HepG2 (cell line): ENCODE results near the gene GALK2. TPM values are rescaled to one million over a fixed set of nuclear protein-coding genes. Genes with fewer than 3 reads are reported as not detected.

Experiments used
- ARID5B ChIP-seq: IDR thresholded peaks from 2 replicates; pipeline ENCODE4 v1.4.0; 2020; ENCODE audit warnings: mild to moderate bottlenecking, missing genetic modification reagents
- CBFB ChIP-seq: sonication (generic); formaldehyde crosslinking; IDR thresholded peaks from 2 replicates; pipeline ENCODE4 v1.4.0; 2020; ENCODE audit warnings: missing genetic modification reagents
- CEBPZ ChIP-seq: IDR thresholded peaks from 2 replicates; pipeline ENCODE4 v1.6.1; 2012; ENCODE audit warnings: low read length, improper control_type of control experiment
- DNMT1 ChIP-seq: sonication (generic); formaldehyde crosslinking; IDR thresholded peaks from 2 replicates; pipeline ENCODE4 v1.5.1; 2020; ENCODE audit warnings: mild to moderate bottlenecking, missing genetic modification reagents
- FOXA3 ChIP-seq: IDR thresholded peaks from 2 replicates; pipeline ENCODE4 v1.6.1; 2016; ENCODE audit warnings: missing genetic modification reagents, missing compliant biosample characterization
- FOXO1 ChIP-seq: sonication (generic); formaldehyde crosslinking; IDR thresholded peaks from 2 replicates; pipeline ENCODE4 v1.4.0; 2020; ENCODE audit warnings: missing genetic modification reagents
- HNF1A ChIP-seq, 2 experiments: sonication (generic) in 1 of 2; formaldehyde crosslinking in 1 of 2; IDR thresholded peaks; 2 replicates each; pipeline versions ENCODE4 v1.4.0 to v1.6.1; 2016 to 2020; ENCODE audit warnings: borderline replicate concordance in 1 of 2, low read depth in 1 of 2, mild to moderate bottlenecking in 1 of 2, missing genetic modification reagents in 1 of 2
- KDM4B ChIP-seq: sonication (generic); formaldehyde crosslinking; IDR thresholded peaks from 2 replicates; pipeline ENCODE4 v1.4.0; 2020; ENCODE audit warnings: missing genetic modification reagents
- KLF15 ChIP-seq: sonication (generic); formaldehyde crosslinking; IDR thresholded peaks from 2 replicates; pipeline ENCODE4 v1.8.1; 2023; ENCODE audit warnings: borderline replicate concordance, mild to moderate bottlenecking, inconsistent platforms, missing genetic modification reagents, mixed read lengths
- KMT2B ChIP-seq: IDR thresholded peaks from 2 replicates; pipeline ENCODE4 v1.6.1; 2016; ENCODE audit warnings: missing genetic modification reagents, missing compliant biosample characterization
- ONECUT2 ChIP-seq: sonication (generic); formaldehyde crosslinking; IDR thresholded peaks from 2 replicates; pipeline ENCODE4 v1.4.0; 2020; ENCODE audit warnings: missing genetic modification reagents
- RAD51 ChIP-seq: fragments of 450-650 bp; IDR thresholded peaks from 2 replicates; pipeline ENCODE4 v1.6.1; 2016; ENCODE audit warnings: borderline replicate concordance
- ZNF335 ChIP-seq: sonication (generic); formaldehyde crosslinking; IDR thresholded peaks from 2 replicates; pipeline ENCODE4 v1.4.0; 2020; ENCODE audit warnings: missing genetic modification reagents
- ZNF567 ChIP-seq: sonication (generic); formaldehyde crosslinking; IDR thresholded peaks from 2 replicates; pipeline ENCODE4 v1.8.1; 2023; ENCODE audit warnings: mild to moderate bottlenecking, missing genetic modification reagents, borderline replicate concordance
- ZNF589 ChIP-seq: sonication (generic); formaldehyde crosslinking; conservative IDR thresholded peaks from 2 replicates; pipeline ENCODE4 v1.8.0; 2022; ENCODE audit warnings: mild to moderate bottlenecking, moderate library complexity, missing genetic modification reagents
- polyA plus RNA-seq, 8 experiments: library from polyadenylated mRNA; depleted of rRNA in 3 of 8; stranded (reverse) in 7 of 8; unstranded in 1 of 8; fragments of >200 nt; fragmentation: Illumina TruSeq in 4 of 8; extraction: Trizol in 4 of 8; gene quantifications; 2 replicates each; pipeline versions ENCODE4 v1.2.1 to v1.2.3, GENCODE V29; 2011 to 2016; ENCODE audit warnings: low read depth in 4 of 8, missing spikeins in 1 of 8, mixed read lengths in 1 of 8; ENCODE audit not compliant: insufficient read depth in 1 of 8
- total RNA-seq, 5 experiments: library from RNA; depleted of rRNA; stranded (reverse); fragments of >200 nt; fragmentation: Illumina TruSeq; extraction: Trizol; gene quantifications; 2 replicates each; pipeline ENCODE4 v1.2.3, GENCODE V29; 2016; ENCODE audit warnings: low read depth in 1 of 5

The GALK2 gene
- total and polyA plus RNA-seq, 2 of the 13 experiments (the other 11 are each of a cell fraction or from before 2014, with no cell fraction given), result 17.6 to 32.8 TPM

- no peak for TF ChIP-seq CEBPZ
- TF ChIP-seq FOXA3 (CRISPR knock-in tag), result peak; percentile 47
- TF ChIP-seq RAD51, result no peak
- 0 out of 2 replicates have a peak, but pooled peaks have one; percentile 62 for TF ChIP-seq KLF15 (CRISPR knock-in tag)
- TF ChIP-seq ZNF589 (CRISPR knock-in tag), result peak; percentile 35; the same call in 1 of the 2 replicates
- TF ChIP-seq HNF1A (IDR thresholded peaks at IDR 0.05; ENCODE audit: low read depth), result peak; percentile 58; the same call in 1 of the 2 replicates
- TF ChIP-seq HNF1A (CRISPR knock-in tag; IDR thresholded peaks at IDR 0.05; ENCODE audit: borderline replicate concordance), result 0 out of 2 replicates have a peak, but pooled peaks have one; percentile 17
- 0 out of 2 replicates have a peak, but pooled peaks have one; percentile 61 for TF ChIP-seq DNMT1 (CRISPR knock-in tag)
- TF ChIP-seq KDM4B (CRISPR knock-in tag), result peak; percentile 82; the same call in 1 of the 2 replicates
- TF ChIP-seq CBFB, result peak; percentile 81
- TF ChIP-seq KMT2B (CRISPR knock-in tag), result peak; percentile 99
- peak; percentile 73; the same call in 1 of the 2 replicates for TF ChIP-seq ZNF335 (CRISPR knock-in tag)
- peak; percentile 70 for TF ChIP-seq ARID5B (CRISPR knock-in tag)
- TF ChIP-seq FOXO1 (CRISPR knock-in tag), result peak; percentile 57; the same call in 1 of the 2 replicates
- TF ChIP-seq ONECUT2 (CRISPR knock-in tag), result no peak
- 0 out of 2 replicates have a peak, but pooled peaks have one; percentile 33 for TF ChIP-seq ZNF567 (CRISPR knock-in tag)
Measured at GRCh38 chr15:49155110-49155833, 14.8 kb upstream of the GALK2 start, which contains the start of gene COPS2 (continued).
